ENCODE data around the gene MIOX. TPM values are rescaled to one million over a fixed set of nuclear protein-coding genes. Genes with fewer than 3 reads are reported as not detected.

MIOX gene
- total and polyA plus RNA-seq, 2 of the 13 experiments (the other 11 are each of a cell fraction or from before 2014, with no cell fraction given) = 1.5 to 2.9 TPM

DNA sequence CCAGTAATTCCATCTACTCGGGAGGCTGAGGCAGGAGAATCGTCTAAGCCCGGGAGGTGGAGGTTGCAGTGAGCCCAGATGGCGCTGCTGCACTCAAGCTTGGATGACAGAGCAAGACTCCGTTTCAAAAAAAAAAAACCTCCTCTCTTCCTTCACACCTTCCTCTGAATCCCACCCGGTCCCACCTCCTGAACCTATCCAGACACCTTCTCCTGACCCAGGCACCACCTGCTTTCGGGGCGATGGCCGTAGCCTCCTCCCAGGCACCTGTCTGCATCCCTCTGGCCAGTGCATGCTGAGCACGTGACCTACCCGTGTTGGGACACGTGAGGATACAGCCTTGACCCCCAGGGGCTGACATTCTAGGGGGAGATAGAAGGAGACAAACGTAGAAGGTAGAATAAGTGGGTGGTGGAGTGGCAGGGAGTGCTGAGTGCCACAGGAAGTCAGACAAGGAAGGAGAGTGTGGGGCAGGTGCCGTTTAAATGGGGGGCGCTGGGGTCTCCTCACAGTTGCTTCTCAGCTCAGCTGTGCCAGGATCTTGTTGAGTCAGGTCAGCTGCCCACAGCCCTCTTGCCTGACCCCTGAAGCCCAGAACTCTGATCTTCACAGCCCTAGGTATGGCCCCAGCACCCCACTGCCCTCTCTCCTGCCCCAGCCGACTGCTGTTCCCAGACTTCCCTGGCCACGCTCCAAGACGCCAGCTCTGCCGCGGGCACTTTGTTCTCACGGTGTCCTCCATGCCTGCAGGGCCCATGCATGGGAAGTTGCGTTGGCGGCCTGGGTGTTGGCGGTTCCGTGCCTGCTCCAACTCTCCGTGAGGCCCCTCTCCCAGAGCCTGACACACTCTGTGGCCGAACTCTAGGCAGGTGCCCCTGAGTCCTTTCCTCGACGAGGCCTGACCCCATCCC lies 1.2 kb upstream of the MIOX start (continued):
- TF ChIP-seq ZFP90 (CRISPR knock-in tag; IDR thresholded peaks at IDR 0.05; ENCODE audit: borderline replicate concordance) = no peak; the same call in 1 of the 2 replicates
- TF ChIP-seq ELF4 (CRISPR knock-in tag; IDR thresholded peaks at IDR 0.05; ENCODE audit: borderline replicate concordance) = no peak
- TF ChIP-seq, protein P1, sequence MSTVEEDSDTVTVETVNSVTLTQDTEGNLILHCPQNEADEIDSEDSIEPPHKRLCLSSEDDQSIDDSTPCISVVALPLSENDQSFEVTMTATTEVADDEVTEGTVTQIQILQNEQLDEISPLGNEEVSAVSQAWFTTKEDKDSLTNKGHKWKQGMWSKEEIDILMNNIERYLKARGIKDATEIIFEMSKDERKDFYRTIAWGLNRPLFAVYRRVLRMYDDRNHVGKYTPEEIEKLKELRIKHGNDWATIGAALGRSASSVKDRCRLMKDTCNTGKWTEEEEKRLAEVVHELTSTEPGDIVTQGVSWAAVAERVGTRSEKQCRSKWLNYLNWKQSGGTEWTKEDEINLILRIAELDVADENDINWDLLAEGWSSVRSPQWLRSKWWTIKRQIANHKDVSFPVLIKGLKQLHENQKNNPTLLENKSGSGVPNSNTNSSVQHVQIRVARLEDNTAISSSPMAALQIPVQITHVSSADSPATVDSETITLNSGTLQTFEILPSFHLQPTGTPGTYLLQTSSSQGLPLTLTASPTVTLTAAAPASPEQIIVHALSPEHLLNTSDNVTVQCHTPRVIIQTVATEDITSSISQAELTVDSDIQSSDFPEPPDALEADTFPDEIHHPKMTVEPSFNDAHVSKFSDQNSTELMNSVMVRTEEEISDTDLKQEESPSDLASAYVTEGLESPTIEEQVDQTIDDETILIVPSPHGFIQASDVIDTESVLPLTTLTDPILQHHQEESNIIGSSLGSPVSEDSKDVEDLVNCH (CRISPR knock-in tag; IDR thresholded peaks at IDR 0.05) = no peak
- TF ChIP-seq, protein P2, sequence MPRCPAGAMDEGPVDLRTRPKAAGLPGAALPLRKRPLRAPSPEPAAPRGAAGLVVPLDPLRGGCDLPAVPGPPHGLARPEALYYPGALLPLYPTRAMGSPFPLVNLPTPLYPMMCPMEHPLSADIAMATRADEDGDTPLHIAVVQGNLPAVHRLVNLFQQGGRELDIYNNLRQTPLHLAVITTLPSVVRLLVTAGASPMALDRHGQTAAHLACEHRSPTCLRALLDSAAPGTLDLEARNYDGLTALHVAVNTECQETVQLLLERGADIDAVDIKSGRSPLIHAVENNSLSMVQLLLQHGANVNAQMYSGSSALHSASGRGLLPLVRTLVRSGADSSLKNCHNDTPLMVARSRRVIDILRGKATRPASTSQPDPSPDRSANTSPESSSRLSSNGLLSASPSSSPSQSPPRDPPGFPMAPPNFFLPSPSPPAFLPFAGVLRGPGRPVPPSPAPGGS (CRISPR knock-in tag; IDR thresholded peaks at IDR 0.05) = no peak
- TF ChIP-seq ZNF674 (CRISPR knock-in tag; IDR thresholded peaks at IDR 0.05; ENCODE audit: low read depth) = no peak
- TF ChIP-seq RFX3 (CRISPR knock-in tag; IDR thresholded peaks at IDR 0.05) = no peak
- TF ChIP-seq MBNL3 (CRISPR knock-in tag; conservative IDR thresholded peaks at IDR 0.05) = 0 out of 2 replicates have a peak, but pooled peaks have one; percentile 49
- TF ChIP-seq TCF12 (IDR thresholded peaks at IDR 0.05) = no peak
- no peak for TF ChIP-seq TCF12 (CRISPR knock-in tag; IDR thresholded peaks at IDR 0.05)
- TF ChIP-seq MED13 (CRISPR knock-in tag; IDR thresholded peaks at IDR 0.05) = no peak
- TF ChIP-seq PLRG1 (conservative IDR thresholded peaks at IDR 0.05) = no peak
- no peak for TF ChIP-seq ZNF619 (CRISPR knock-in tag; IDR thresholded peaks at IDR 0.05)
- TF ChIP-seq, protein P3, sequence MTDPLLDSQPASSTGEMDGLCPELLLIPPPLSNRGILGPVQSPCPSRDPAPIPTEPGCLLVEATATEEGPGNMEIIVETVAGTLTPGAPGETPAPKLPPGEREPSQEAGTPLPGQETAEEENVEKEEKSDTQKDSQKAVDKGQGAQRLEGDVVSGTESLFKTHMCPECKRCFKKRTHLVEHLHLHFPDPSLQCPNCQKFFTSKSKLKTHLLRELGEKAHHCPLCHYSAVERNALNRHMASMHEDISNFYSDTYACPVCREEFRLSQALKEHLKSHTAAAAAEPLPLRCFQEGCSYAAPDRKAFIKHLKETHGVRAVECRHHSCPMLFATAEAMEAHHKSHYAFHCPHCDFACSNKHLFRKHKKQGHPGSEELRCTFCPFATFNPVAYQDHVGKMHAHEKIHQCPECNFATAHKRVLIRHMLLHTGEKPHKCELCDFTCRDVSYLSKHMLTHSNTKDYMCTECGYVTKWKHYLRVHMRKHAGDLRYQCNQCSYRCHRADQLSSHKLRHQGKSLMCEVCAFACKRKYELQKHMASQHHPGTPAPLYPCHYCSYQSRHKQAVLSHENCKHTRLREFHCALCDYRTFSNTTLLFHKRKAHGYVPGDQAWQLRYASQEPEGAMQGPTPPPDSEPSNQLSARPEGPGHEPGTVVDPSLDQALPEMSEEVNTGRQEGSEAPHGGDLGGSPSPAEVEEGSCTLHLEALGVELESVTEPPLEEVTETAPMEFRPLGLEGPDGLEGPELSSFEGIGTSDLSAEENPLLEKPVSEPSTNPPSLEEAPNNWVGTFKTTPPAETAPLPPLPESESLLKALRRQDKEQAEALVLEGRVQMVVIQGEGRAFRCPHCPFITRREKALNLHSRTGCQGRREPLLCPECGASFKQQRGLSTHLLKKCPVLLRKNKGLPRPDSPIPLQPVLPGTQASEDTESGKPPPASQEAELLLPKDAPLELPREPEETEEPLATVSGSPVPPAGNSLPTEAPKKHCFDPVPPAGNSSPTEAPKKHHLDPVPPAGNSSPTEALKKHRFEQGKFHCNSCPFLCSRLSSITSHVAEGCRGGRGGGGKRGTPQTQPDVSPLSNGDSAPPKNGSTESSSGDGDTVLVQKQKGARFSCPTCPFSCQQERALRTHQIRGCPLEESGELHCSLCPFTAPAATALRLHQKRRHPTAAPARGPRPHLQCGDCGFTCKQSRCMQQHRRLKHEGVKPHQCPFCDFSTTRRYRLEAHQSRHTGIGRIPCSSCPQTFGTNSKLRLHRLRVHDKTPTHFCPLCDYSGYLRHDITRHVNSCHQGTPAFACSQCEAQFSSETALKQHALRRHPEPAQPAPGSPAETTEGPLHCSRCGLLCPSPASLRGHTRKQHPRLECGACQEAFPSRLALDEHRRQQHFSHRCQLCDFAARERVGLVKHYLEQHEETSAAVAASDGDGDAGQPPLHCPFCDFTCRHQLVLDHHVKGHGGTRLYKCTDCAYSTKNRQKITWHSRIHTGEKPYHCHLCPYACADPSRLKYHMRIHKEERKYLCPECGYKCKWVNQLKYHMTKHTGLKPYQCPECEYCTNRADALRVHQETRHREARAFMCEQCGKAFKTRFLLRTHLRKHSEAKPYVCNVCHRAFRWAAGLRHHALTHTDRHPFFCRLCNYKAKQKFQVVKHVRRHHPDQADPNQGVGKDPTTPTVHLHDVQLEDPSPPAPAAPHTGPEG (CRISPR knock-in tag; IDR thresholded peaks at IDR 0.05) = no peak
- peak; percentile 52 to 76; a peak in 1 of 4 replicates for TF ChIP-seq NR2F1 (CRISPR knock-in tag; IDR thresholded peaks at IDR 0.05)
- TF ChIP-seq ZNF839 (CRISPR knock-in tag; IDR thresholded peaks at IDR 0.05; ENCODE audit: borderline replicate concordance) = no peak
- TF ChIP-seq, protein P4, sequence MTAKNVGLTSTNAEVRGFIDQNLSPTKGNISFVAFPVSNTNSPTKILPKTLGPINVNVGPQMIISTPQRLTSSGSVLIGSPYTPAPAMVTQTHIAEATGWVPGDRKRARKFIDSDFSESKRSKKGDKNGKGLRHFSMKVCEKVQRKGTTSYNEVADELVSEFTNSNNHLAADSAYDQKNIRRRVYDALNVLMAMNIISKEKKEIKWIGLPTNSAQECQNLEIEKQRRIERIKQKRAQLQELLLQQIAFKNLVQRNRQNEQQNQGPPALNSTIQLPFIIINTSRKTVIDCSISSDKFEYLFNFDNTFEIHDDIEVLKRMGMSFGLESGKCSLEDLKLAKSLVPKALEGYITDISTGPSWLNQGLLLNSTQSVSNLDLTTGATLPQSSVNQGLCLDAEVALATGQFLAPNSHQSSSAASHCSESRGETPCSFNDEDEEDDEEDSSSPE (CRISPR knock-in tag; IDR thresholded peaks at IDR 0.05) = no peak
- TF ChIP-seq GTF3A (CRISPR knock-in tag; conservative IDR thresholded peaks at IDR 0.05) = no peak
- peak; percentile 87 for TF ChIP-seq GATAD2A (CRISPR knock-in tag; IDR thresholded peaks at IDR 0.05)
- no peak for TF ChIP-seq GFI1 (CRISPR knock-in tag; IDR thresholded peaks at IDR 0.05; ENCODE audit: borderline replicate concordance)
